Calu3 (cell line): Measurements from ENCODE around the gene TWIST1. TPM values are rescaled to one million over a fixed set of nuclear protein-coding genes. Genes with fewer than 3 reads are reported as not detected.
A peak's percentile ranks its signal among the peaks of the same experiment; 100 is the strongest.

Experiments used
- BruUV-seq: library from RNA; stranded (reverse); fragments of 400-500 nt; replicated peaks from 2 replicates; lab custom pipeline; 2021; lab: Mats Ljungman, UMichigan
- CTCF ChIA-PET: fragments of 300-600 bp; sonication (Branson Sonifier 250); formaldehyde crosslinking; loops from one replicate; lab custom pipeline; 2022; ENCODE audit warnings: antibody characterized with exemption; lab: Charles Lee
- DNase-seq: peaks from one replicate; pipeline ENCODE4 v3.0.0; 2022
- H3K27ac Mint-ChIP-seq: one replicate; pipeline ENCODE4 v1.8.0; 2022; ENCODE audit warnings: mixed read lengths; ENCODE audit not compliant: unreplicated experiment
- H3K27me3 Mint-ChIP-seq: one replicate; pipeline ENCODE4 v1.8.0; 2022; ENCODE audit warnings: mixed read lengths; ENCODE audit not compliant: unreplicated experiment
- H3K36me3 Mint-ChIP-seq: one replicate; pipeline ENCODE4 v1.8.0; 2022; ENCODE audit warnings: mild to moderate bottlenecking, moderate library complexity, mixed read lengths; ENCODE audit not compliant: insufficient read depth, unreplicated experiment
- H3K4me1 Mint-ChIP-seq: one replicate; pipeline ENCODE4 v1.8.0; 2022; ENCODE audit warnings: mild to moderate bottlenecking, low read depth, mixed read lengths; ENCODE audit not compliant: unreplicated experiment
- H3K4me3 Mint-ChIP-seq: one replicate; pipeline ENCODE4 v1.8.0; 2022; ENCODE audit warnings: mild to moderate bottlenecking, low read depth, moderate library complexity, mixed read lengths; ENCODE audit not compliant: unreplicated experiment
- H3K9me3 Mint-ChIP-seq: one replicate; pipeline ENCODE4 v1.8.0; 2022; ENCODE audit warnings: low read depth, mixed read lengths; ENCODE audit not compliant: unreplicated experiment
- CTCF ChIP-seq: fragments of 200-600 bp; IDR thresholded peaks from one replicate; pipeline ENCODE4 v1.8.0; 2022; ENCODE audit warnings: antibody characterized with exemption; ENCODE audit not compliant: unreplicated experiment
- intact Hi-C: fragments of 100-400 bp; cut with micrococcal nuclease; formaldehyde crosslinking; loops from one replicate; pipeline ENCODE4 v1.10.0; 2022; ENCODE audit not compliant: unreplicated experiment
- total RNA-seq: library from RNA; stranded (reverse); gene quantifications from 2 replicates; pipeline ENCODE4 v1.2.3, GENCODE V29; 2022

The TWIST1 gene
- total RNA-seq, 1 experiment from 2014 or later: 2.9 TPM

DNA sequence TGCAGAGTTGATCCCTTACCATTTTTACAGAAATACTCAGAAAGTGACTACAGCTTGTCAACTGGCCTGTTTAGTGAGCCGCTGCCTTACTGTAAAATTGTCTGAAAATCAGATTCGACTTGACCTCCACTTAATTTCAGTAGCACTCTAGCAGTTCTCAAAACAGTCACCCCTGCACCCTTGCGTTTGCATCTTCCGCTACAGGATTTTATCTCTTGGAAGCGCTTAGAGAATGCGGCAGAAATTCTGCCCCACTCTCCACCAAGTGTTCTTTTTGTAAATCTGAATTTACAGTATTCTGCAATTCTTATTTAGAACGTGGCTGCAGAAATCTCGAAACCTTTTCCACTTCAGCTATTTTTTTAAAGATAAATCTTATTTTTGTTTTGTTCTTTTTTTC, 1.9 kb upstream of the TWIST1 start:
- Mint-ChIP-seq H3K4me1 (no peaks in the 10 kb centered on the region), H3K4me3 (no peak overlapping the region), H3K27ac (no peak overlapping the region), H3K27me3 (peaks cover 43% of the 10 kb centered on the region), H3K9me3 (no peaks in the 10 kb centered on the region), H3K36me3 (peaks cover 17% of the 10 kb centered on the region)
- DNase-seq: no peak
- intact Hi-C loops: no loop called here
- CTCF ChIA-PET: interaction anchor here (0.8 kb wide), 1 partner anchor 18 kb away, joined by 3 read pairs; no protein-coding TSS in a partner anchor
- TF ChIP-seq CTCF: no peak
- BruUV-seq: no TSS peak

GRCh38 chr7:19118636-19119371, 1.4 kb upstream of the TWIST1 start:
- CTCF ChIA-PET: interaction anchor here (0.8 kb wide), 1 partner anchor 17 kb away, joined by 3 read pairs; no protein-coding TSS in a partner anchor
- H3K27me3 Mint-ChIP-seq: peaks cover 43% of the 10 kb centered on the region

GRCh38 chr7:19117870-19118608, 603 bp upstream of the TWIST1 start:
- Mint-ChIP-seq H3K4me1 (no peaks in the 10 kb centered on the region), H3K27ac (no peak overlapping the region), H3K9me3 (no peaks in the 10 kb centered on the region), H3K27me3 (peaks cover 43% of the 10 kb centered on the region), H3K4me3 (no peak overlapping the region), H3K36me3 (peaks cover 17% of the 10 kb centered on the region)
- CTCF ChIA-PET: no interaction called here
- no TSS peak for BruUV-seq
- intact Hi-C loops: no loop called here
- no peak for TF ChIP-seq CTCF
- no peak for DNase-seq

More at GRCh38 chr7:19118636-19119371, 1.4 kb upstream of the TWIST1 start:
- no peak for TF ChIP-seq CTCF
- Mint-ChIP-seq H3K4me3 (no peak overlapping the region), H3K27ac (no peak overlapping the region), H3K9me3 (no peaks in the 10 kb centered on the region), H3K36me3 (peaks cover 17% of the 10 kb centered on the region), H3K4me1 (no peaks in the 10 kb centered on the region)
- BruUV-seq: no TSS peak
- DNase-seq: no peak
- intact Hi-C loops: no loop called here

- CTCF ChIA-PET: interaction anchor here (0.6 to 1.4 kb wide), 5 partner anchors 16 to 452 kb away, joined by 4 to 11 read pairs (median 5); no protein-coding TSS in a partner anchor
- no peak for TF ChIP-seq CTCF
- peaks cover 34% of the 10 kb centered on the region for H3K27me3 Mint-ChIP-seq
- peak overlapping the region; percentile 70 for H3K4me3 Mint-ChIP-seq
- H3K27ac Mint-ChIP-seq: peak overlapping the region; percentile 48
- H3K9me3 Mint-ChIP-seq: no peaks in the 10 kb centered on the region
- BruUV-seq: no TSS peak
- intact Hi-C loops: no loop called here
- H3K4me1 Mint-ChIP-seq: no peaks in the 10 kb centered on the region
- peaks cover 17% of the 10 kb centered on the region for H3K36me3 Mint-ChIP-seq
- peak; percentile 35 for DNase-seq
Measured at GRCh38 chr7:19116121-19117090, 1.0 kb downstream of the TWIST1 start.
